Liver (tissue), 3 donors: ENCODE results near the gene KRTDAP.

ENCODE experiments used
- CTCF ChIP-seq: fragments of 150-350 bp; IDR thresholded peaks from 2 replicates; pipeline ENCODE4 v1.5.1; 2017; ENCODE audit warnings: improper control_type of control experiment, low read depth, low read length; ENCODE audit not compliant: missing input control
- RAD21 ChIP-seq, 2 donors: IDR thresholded peaks; 2 replicates each; pipeline ENCODE4 v1.6.1; 2016; ENCODE audit warnings: antibody characterized with exemption in 2 of 2, mild to moderate bottlenecking in 2 of 2
- donor health status: healthy.
- donor health status: healthy.

- TF ChIP-seq CTCF (no peak), RAD21 (IDR thresholded peaks at IDR 0.05) (no peak)
These were observed 12.5 kb upstream of the KRTDAP start for GRCh38 chr19:35502751-35503150.
